Measurements from ENCODE around the gene ELMO2.
"Not testable (repeated sequence)": the region's sequence is repeated elsewhere in the genome, so short reads cannot be mapped to it uniquely, and the experiment has no call there.

ELMO2 gene

GRCh38 chr20:46401478-46401860, 4.9 kb downstream of the ELMO2 start:
- DNase-seq: no peak

GRCh38 chr20:46400828-46401477, 5.5 kb downstream of the ELMO2 start:
- no peak for DNase-seq

GRCh38 chr20:46400253-46400652, 6.2 kb downstream of the ELMO2 start:
- no peak for DNase-seq

- no peak for DNase-seq
Observed at GRCh38 chr20:46399401-46399800, 7.0 kb downstream of the ELMO2 start.

- no peak for DNase-seq
Observed at GRCh38 chr20:46398963-46399362, 7.5 kb downstream of the ELMO2 start.

- no peak for DNase-seq
Observed at GRCh38 chr20:46396052-46396740, 10.2 kb downstream of the ELMO2 start.

GRCh38 chr20:46394872-46395760, 11.3 kb downstream of the ELMO2 start:
- DNase-seq: no peak

GRCh38 chr20:46393967-46394366, 12.4 kb downstream of the ELMO2 start:
- no peak for DNase-seq

GRCh38 chr20:46388937-46389336, 17.5 kb downstream of the ELMO2 start:
- DNase-seq: no peak

- DNase-seq: no peak
Observed at GRCh38 chr20:46388201-46388836, 18.1 kb downstream of the ELMO2 start.

GRCh38 chr20:46387054-46387453, 19.4 kb downstream of the ELMO2 start:
- DNase-seq: not testable (repeated sequence)

GRCh38 chr20:46378412-46379009, 27.9 kb downstream of the ELMO2 start:
- DNase-seq: no peak

GRCh38 chr20:46377518-46377917, 28.9 kb downstream of the ELMO2 start:
- DNase-seq: no peak

- DNase-seq: no peak
Observed at GRCh38 chr20:46376196-46376785, 30.1 kb downstream of the ELMO2 start.

GRCh38 chr20:46375771-46376170, 30.6 kb downstream of the ELMO2 start:
- DNase-seq: no peak

GRCh38 chr20:46374383-46374782, 32.0 kb downstream of the ELMO2 start:
- DNase-seq: no peak

- DNase-seq: no peak
Observed at GRCh38 chr20:46371656-46372055, 34.8 kb downstream of the ELMO2 start.

- no peak for DNase-seq
Observed at GRCh38 chr20:46368902-46369268, 37.5 kb downstream of the ELMO2 start.

GRCh38 chr20:46367967-46368901, 38.2 kb downstream of the ELMO2 start:
- DNase-seq: no peak

- no peak for DNase-seq
Observed at GRCh38 chr20:46367234-46367633, 39.2 kb downstream of the ELMO2 start.

GRCh38 chr20:46366826-46367225, 39.6 kb downstream of the ELMO2 start:
- no peak for DNase-seq

Data from femur (tissue), 1 donor.